GM18498 (cell line): ENCODE data around the gene TTC22.

ENCODE experiments used
- ATAC-seq: cut with Tn5 transposase; IDR thresholded peaks from one replicate; pipeline ENCODE4 v1.9.1; 2021; ENCODE audit warnings: mild to moderate bottlenecking, moderate library complexity; ENCODE audit not compliant: unreplicated experiment

TTC22 gene

DNA sequence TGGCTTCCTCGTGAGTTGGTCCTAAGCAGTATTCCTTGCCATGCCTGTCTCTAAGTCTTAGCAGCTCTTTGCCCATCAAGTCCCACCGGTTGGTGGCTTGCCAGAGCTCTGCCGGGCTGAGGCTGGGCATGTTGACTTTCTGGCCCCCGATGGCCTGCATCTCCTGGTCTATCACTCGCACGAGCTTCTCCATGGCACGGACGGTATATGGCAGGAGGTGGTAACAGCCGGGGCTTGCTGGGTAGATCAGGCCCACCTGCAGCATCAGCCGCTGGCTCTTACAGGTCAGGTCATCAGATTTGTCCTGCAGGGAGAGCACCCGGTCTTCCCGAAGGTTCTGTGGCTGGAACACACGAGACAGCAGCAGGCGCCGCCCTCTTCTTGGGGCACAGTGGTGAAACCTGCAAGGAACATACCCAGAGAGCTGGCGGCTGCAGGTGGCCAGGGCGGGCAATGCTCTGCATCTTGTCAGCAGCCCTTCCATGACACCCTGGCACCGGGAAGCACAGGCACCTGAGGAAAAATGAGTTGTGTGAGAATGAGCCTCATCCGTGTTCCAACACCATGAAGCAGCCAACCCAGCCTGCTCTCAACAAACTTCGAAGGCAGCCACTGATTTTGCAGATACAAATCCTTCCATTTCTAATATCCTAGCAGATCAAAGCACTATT, 42.3 kb downstream of the TTC22 start:
- ATAC-seq, result no peak

DNA sequence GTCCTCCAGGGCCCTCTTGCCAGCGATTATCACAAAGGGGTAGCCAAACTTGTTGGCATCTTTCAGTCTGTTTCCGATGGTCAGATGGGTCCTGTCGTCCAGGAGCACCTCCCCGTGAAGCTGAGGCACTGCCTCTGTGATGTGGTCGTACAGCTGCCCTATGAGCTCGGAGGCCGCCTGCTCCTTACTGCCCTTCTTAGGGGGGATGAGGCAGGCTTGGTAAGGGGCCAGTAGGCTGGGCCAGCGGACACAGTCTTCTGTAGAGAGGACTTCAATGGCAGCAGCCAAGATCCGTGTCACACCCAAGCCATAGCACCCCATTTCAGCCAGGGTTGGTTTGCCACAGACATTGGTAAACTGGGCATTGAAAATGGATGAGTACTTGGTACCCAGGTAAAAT, 43.3 kb downstream of the TTC22 start:
- ATAC-seq, result no peak

DNA sequence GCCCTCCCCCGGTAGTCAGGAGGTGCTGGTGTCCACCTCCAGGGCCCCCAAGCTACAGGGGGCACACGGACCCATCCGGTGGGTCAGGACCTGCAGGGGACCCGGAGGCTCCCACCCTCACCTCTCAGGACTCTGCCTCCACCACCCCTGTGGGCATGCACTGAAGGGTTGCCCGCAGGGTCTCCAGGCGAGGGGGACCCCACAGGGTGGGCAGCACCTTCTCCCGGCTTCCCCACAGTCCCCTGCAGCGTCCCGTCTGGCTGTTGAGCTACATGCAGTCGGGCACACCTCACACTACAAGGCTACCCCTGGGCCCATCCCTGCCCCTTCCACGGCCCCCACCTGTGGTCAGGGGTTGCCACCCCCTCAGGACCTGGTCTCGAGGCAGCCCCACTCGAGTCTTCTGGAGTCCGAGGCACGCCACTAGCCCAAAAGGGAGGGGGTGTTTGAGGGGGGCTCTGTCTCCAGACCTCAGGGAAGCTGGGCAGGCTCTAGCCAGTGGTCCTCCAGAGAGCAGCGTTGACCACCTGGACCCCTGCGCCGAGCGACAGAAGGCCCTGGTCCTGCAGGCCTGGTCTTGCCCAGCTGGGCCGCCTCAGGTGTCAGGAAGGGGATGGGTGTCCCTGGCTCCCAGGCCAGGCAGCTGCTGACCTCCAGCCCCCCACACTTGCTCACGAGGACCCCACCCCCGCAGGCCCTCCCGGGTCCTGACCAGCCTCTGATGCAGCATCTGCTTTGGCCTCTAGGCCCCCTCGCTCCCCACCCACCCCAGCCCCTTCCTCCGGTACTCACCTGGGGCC, 46.4 kb downstream of the TTC22 start:
- ATAC-seq, result no peak

DNA sequence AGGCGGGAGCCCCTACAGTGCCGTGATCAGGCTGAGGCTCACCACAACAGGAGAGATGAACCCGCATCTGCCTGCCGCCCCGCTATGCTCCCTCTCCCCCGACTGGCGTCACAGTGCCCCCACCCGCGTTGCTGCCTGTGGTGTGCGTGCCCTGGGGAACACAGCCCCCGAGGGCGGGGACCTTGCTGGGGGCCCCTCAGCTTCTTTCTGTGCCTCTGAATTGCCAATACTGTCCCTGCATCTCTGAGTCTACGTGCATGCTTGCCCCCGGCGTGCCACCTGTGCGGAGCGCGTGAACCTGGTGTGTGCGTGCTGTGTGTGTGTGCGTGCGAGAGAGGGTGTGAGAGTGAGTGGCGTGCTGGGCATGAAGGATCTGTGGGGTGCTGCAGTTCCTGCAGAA, 47.1 kb downstream of the TTC22 start:
- no peak for ATAC-seq

DNA sequence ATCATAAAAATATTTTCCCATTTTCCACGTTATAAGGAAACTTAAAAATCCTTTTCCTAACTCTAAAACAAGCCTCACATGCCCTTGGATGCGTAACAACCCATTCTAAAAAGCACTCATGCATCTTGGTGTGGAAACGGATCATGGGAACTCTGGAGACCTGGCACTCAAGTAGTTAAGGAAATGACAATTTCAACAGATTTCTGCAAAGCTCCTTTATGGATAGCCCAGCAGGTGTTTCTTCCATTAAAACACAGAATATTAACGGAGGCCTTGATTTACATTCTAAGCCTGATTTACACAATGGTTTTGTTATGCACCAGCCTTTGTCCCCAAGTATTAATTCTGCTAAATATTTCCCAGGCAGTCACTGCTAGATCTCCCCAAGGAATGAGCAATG, 49.7 kb downstream of the TTC22 start:
- no peak for ATAC-seq

DNA sequence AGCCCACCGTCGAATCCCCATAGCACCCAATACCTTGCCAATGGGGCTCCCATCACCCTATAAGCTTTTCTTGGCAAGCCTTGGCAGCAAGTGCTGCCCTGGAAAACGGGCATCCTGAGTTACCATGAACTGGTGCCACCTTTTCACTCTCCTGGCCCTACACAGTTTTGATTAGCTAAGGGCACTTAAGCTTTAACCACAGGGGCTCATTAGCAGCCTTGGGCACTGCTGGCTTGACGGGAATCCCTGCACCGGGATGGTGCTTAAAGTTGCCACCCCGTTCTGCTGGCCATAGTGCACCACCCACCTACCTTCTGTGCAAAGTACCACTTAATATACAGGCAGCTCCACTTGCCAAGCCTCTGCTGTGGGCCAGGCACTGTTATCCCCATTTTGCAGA, 50.5 kb downstream of the TTC22 start:
- ATAC-seq, result no peak

DNA sequence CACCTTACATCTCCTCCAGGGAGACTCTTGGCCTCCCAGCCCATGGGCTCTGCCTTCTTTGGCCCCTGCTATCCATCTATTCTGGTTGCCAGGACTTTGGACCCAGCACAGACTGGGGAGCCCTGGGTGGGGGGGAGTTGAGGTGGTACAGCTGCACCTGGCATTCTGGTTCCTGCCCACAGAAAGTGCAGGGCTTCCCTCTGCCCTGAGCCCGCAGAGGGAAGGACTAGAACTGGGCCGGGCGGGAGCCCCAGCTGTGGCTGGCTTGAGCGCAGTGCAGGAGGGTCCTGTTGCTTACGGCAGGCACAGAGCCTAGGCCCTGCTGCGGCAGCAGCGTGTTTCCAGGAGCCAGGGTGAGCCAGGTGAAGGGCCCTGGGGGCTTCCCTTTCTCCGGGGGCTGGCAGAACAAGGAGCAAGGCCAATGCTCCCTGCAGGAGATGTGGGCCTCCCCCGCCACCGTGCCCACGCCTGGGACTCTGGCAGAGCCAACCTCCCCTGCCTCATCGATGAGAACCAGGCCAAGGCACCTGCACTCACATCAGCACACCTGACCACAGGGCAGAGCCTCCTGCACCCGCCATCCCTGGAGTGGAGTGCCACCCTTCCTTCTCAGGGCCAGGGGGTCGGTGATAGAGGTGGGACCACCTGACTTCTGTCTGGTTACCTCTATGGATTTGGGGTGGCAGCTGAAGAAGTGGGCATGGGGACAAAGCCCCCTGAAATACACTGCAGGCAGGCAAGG, 52.9 kb downstream of the TTC22 start:
- no peak for ATAC-seq

DNA sequence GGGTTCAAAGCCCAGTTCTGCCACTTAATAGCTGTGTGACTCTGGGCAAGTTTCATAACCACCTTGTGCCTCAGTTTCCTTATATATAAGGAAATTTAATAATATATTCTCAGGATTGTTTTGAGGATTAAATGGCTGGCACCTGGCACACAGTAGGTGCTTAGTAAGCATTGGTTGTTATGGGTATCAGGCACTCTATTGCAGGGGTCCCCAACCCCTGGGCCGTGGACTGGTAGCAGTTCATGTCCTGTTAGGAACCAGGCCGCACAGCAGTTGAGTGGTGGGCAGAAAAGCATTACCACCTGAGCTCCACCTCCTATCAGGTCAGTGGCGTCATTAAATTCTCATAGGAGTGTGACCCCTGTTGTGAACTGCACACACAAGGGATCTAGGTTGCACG, 55.3 kb downstream of the TTC22 start:
- no peak for ATAC-seq

DNA sequence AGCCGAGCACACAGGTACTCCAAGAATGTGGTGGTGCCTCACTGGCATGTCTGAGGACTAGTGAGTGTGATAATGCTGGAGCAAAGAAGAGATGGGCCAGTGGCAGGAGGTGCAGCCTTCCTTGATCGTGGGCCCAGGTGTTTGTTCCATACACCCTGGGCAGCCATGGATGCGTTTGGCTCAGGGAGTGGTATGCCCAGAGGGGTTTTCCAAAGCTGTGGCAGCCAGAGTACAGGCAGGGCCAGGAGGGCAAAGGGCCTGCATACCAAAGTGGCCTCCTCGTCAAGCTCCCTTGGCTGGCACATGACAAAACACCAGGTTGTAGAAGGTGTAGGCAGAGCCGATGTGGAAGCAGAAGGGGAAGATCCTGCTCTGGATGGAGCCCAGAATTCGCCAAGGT, 55.8 kb downstream of the TTC22 start:
- ATAC-seq, result no peak

DNA sequence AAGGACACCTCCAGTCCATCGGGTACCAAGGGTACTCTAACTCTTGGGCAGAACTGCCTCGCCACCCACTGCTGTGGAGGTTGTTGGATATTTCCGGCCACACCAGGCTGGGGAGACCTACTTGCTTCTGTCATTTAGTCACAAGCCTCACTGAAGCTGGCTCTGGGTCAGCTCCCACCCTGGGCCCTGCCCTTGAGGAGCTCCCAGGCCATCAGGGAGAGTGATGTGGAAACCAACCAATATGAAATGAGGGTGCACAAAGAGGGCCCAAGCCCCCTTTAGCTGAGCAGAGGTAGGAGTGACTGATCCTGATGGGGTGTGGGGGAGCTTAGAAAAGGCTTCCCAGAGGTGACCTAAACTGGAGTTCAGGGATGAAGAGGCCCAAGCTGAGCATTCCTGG, 56.4 kb downstream of the TTC22 start:
- ATAC-seq, result no peak

DNA sequence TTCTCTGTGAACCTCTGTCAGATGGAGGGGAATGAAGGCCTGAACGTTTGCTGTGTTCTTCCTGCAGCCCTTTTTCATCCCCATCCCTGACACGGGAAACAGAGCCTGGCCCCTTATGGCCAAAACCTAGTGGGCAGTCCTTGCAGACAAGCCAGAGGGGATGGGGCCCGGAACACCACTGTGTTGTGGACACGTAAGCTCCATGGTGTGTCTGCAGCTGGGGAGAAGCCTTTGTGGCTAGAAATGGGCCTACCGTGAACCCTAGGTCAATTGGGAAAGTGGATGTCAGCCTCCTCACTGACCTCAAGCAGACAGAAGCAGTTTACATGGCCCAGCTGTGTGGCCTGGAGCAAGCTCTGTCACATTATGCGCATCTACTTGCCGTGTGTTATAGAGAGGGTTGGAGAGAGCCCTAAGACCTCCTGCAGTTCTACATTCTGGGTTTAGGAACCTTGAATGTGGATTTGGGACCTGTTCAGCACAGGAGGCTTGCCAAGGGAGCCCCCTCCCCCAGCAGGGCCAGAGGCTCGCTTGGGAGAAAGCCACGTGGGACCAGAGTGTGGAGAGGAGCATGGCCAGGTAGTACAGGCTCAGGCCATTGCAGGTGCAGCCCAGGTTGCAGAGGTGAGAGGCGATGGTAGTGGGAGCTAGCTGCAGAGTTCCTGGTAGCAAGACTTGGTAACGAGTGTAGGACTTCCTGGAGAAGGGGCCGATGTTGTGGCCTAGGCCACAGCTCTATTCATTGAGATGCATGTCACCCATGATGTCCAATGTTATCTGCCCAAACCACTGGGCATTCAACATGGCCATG, 57.5 kb downstream of the TTC22 start:
- no peak for ATAC-seq

DNA sequence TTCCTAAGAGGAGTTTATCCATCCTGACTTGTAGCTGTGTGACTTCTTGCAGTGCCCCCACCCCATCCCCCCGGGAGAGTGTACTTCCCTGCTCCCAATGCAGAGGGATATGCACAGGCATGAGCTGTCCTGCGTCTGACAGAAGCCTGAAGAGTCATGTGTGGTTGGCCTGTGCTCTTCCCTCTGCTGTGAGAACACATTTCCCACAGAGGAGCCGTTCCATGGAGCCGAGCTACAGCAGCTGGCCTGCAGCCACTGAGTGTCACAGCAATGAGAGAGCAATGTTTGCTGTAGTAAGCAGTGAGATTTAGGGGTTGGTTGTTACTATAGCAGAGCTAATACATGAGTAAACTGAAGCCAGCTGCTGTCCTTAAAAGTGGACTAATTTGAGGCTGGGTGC, 58.8 kb downstream of the TTC22 start:
- no peak for ATAC-seq

DNA sequence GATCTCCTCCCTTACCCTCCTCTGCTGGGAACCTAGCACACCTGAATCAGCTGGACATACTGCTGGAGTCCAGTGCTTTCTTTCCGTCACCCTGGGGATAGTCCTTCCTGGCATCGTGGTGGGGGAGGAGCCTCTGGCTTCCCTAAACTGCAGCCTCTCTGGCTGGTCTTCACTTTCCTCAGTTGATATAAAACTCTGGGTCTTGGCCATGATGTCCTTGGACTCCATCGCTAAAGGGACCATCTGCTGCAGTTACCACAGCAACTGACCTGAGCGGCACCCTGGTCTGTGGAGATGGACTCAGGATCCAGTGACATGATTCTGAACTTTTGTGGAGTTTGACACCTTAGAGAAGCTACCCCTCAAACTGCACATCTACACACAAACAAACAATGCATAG, 59.6 kb downstream of the TTC22 start:
- ATAC-seq, result no peak

DNA sequence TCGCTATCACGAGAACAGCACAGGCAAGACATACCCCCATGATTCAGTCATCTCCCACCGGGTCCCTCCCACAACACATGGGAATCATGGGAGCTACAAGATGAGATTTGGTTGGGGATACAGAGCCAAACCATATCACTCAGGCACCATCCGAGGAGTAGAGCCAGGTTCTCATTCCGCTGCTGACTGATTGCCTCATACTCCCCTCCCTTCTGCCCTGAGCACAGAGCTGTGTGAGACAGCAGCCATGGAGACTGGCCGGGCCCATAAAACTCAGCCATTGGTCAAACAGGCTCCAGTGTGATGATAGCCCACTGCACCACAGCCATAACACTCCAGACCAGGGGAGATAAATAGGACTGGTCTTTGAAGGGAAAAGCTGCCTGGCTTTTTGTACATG, 62.9 kb downstream of the TTC22 start:
- ATAC-seq, result no peak

DNA sequence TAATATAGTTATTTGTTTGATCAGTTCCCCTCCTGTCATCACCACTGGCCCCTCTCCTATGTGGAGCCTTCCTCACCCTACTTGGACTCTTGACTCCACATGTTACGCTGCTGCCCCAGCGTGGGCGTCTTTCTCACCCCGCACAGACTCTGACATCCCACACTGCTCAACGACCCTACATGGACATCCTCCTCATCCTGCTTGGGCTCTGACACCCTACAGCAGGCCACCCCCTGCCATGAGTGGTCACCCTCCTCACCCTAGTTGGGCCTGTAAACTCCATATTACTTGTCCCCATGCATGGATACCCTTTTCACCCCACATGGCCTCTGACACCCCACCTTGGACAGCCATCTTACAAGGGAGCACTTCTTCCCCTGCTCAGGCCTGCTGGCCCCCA, 64.4 kb downstream of the TTC22 start:
- ATAC-seq, result no peak
